HG02885 (cell line): Measurements from ENCODE around the gene MEIOC.
A peak's percentile ranks its signal among the peaks of the same experiment; 100 is the strongest.
"Not testable (repeated sequence)": the region's sequence is repeated elsewhere in the genome, so short reads cannot be mapped to it uniquely, and the experiment has no call there.

Experiments
- ATAC-seq: cut with Tn5 transposase; IDR thresholded peaks from one replicate; pipeline ENCODE4 v1.9.1; 2021; ENCODE audit warnings: mild to moderate bottlenecking; ENCODE audit not compliant: unreplicated experiment, poor library complexity

Gene MEIOC

GRCh38 chr17:44646280-44646679 lies 10.0 kb upstream of the MEIOC start:
- no peak for ATAC-seq

- ATAC-seq, result no peak
Measured at GRCh38 chr17:44647736-44648135, 8.5 kb upstream of the MEIOC start.

GRCh38 chr17:44648963-44649362 lies 7.3 kb upstream of the MEIOC start:
- ATAC-seq, result no peak

- no peak for ATAC-seq
Measured at GRCh38 chr17:44651228-44651627, 5.0 kb upstream of the MEIOC start.

- ATAC-seq, result no peak
Measured at GRCh38 chr17:44652727-44653126, 3.5 kb upstream of the MEIOC start.

GRCh38 chr17:44653384-44653783 lies 2.9 kb upstream of the MEIOC start:
- no peak for ATAC-seq

GRCh38 chr17:44653954-44654353 lies 2.3 kb upstream of the MEIOC start:
- no peak for ATAC-seq

- ATAC-seq, result no peak
Measured at GRCh38 chr17:44661835-44662234, 5.6 kb downstream of the MEIOC start.

GRCh38 chr17:44663095-44663494 lies 6.8 kb downstream of the MEIOC start:
- no peak for ATAC-seq

- no peak for ATAC-seq
Measured at GRCh38 chr17:44664867-44665266, 8.6 kb downstream of the MEIOC start.

- no peak for ATAC-seq
Measured at GRCh38 chr17:44666006-44666405, 9.7 kb downstream of the MEIOC start.

- ATAC-seq, result no peak
Measured at GRCh38 chr17:44672479-44673093, 16.3 kb downstream of the MEIOC start.

- ATAC-seq, result no peak
Measured at GRCh38 chr17:44673893-44674292, 17.6 kb downstream of the MEIOC start.

GRCh38 chr17:44677136-44677535 lies 20.9 kb downstream of the MEIOC start:
- no peak for ATAC-seq

- not testable (repeated sequence) for ATAC-seq
Measured at GRCh38 chr17:44683303-44683702, 27.0 kb downstream of the MEIOC start.

- ATAC-seq, result no peak
Measured at GRCh38 chr17:44687756-44688155, 31.5 kb downstream of the MEIOC start.

GRCh38 chr17:44688200-44688599 lies 31.9 kb downstream of the MEIOC start:
- no peak for ATAC-seq

GRCh38 chr17:44688675-44689476 lies 32.6 kb downstream of the MEIOC start:
- peak; percentile 29 for ATAC-seq

GRCh38 chr17:44689477-44690217 lies 33.4 kb downstream of the MEIOC start, which contains the start of gene CCDC43:
Gene CCDC43 (minus strand): TSS chr17:44689776. CDS start chr17:44689753, 23 bp downstream.
- peak; percentile 80 for ATAC-seq

- not testable (repeated sequence) for ATAC-seq
Measured at GRCh38 chr17:44690746-44691306, 34.6 kb downstream of the MEIOC start.

- ATAC-seq, result no peak
Measured at GRCh38 chr17:44693609-44694008, 37.3 kb downstream of the MEIOC start.
